Measurements from ENCODE around the gene CEL. TPM values are rescaled to one million over a fixed set of nuclear protein-coding genes. Genes with fewer than 3 reads are reported as not detected.
"Not testable (repeated sequence)": the region's sequence is repeated elsewhere in the genome, so short reads cannot be mapped to it uniquely, and the experiment has no call there.

Gene CEL
- total RNA-seq, 1 donor from 2014 or later, result 0.07 TPM

- no peak for DNase-seq (ENCODE audit: low read depth, low spot score)
These were observed 1.9 kb downstream of the CEL start for GRCh38 chr9:133063500-133064231.

- no peak for DNase-seq (ENCODE audit: low read depth, low spot score)
These were observed 2.7 kb downstream of the CEL start for GRCh38 chr9:133064241-133065069.

GRCh38 chr9:133065070-133065388 lies 3.2 kb downstream of the CEL start:
- DNase-seq (ENCODE audit: low read depth, low spot score), result no peak

GRCh38 chr9:133066181-133066983 lies 4.6 kb downstream of the CEL start:
- DNase-seq (ENCODE audit: low read depth, low spot score), result no peak

- DNase-seq (ENCODE audit: low read depth, low spot score), result no peak
These were observed 5.2 kb downstream of the CEL start for GRCh38 chr9:133067006-133067405.

- DNase-seq (ENCODE audit: low read depth, low spot score), result no peak
These were observed 6.0 kb downstream of the CEL start for GRCh38 chr9:133067813-133068212.

- not testable (repeated sequence) for DNase-seq (ENCODE audit: low read depth, low spot score)
These were observed 6.7 kb downstream of the CEL start for GRCh38 chr9:133068431-133068830.

GRCh38 chr9:133070500-133070961 lies 8.8 kb downstream of the CEL start:
- DNase-seq (ENCODE audit: low read depth, low spot score), result not testable (repeated sequence)

- DNase-seq (ENCODE audit: low read depth, low spot score), result not testable (repeated sequence)
These were observed 9.2 kb downstream of the CEL start for GRCh38 chr9:133070985-133071384.

- DNase-seq (ENCODE audit: low read depth, low spot score), result no peak
These were observed 9.8 kb downstream of the CEL start for GRCh38 chr9:133071484-133072150.

- DNase-seq (ENCODE audit: low read depth, low spot score), result not testable (repeated sequence)
These were observed 10.4 kb downstream of the CEL start for GRCh38 chr9:133072210-133072609.

GRCh38 chr9:133073086-133074014 lies 11.6 kb downstream of the CEL start:
- no peak for DNase-seq (ENCODE audit: low read depth, low spot score)

- no peak for DNase-seq (ENCODE audit: low read depth, low spot score)
These were observed 12.4 kb downstream of the CEL start for GRCh38 chr9:133074111-133074651.

GRCh38 chr9:133075925-133076630 lies 14.3 kb downstream of the CEL start:
- no peak for DNase-seq (ENCODE audit: low read depth, low spot score)

- no peak for DNase-seq (ENCODE audit: low read depth, low spot score)
These were observed 14.9 kb downstream of the CEL start for GRCh38 chr9:133076691-133077090.

- no peak for DNase-seq (ENCODE audit: low read depth, low spot score)
These were observed 16.7 kb downstream of the CEL start for GRCh38 chr9:133078486-133078885.

- DNase-seq (ENCODE audit: low read depth, low spot score), result no peak
These were observed 18.4 kb downstream of the CEL start for GRCh38 chr9:133080161-133080560.

- DNase-seq (ENCODE audit: low read depth, low spot score), result not testable (repeated sequence)
These were observed 19.3 kb downstream of the CEL start for GRCh38 chr9:133080786-133081779.
